Measurements from ENCODE around the gene ATG7. TPM values are rescaled to one million over a fixed set of nuclear protein-coding genes. Genes with fewer than 3 reads are reported as not detected.

Gene ATG7
- total RNA-seq, 4 donors from 2014 or later: 54.8 to 126 (median 100) TPM

- intact Hi-C loops (cut with DNase I; ENCODE audit: low total_unique reads): no loop called here
- Histone ChIP-seq H3K9me3 (no peaks in the 10 kb centered on the region), H3K36me3 (no peaks in the 10 kb centered on the region), H3K4me3 (no peak overlapping the region), H3K27me3 (no peaks in the 10 kb centered on the region), H3K27ac (peak overlapping the region; percentile 20 to 48), H3K4me1 (peaks cover 0 to 10% of the 10 kb centered on the region in 2 donors)
- TF ChIP-seq CTCF (IDR thresholded peaks at IDR 0.05) (no peak), POLR2A (IDR thresholded peaks at IDR 0.05) (no peak)
- no peak for DNase-seq
Measured at GRCh38 chr3:11389386-11390268, 117.4 kb downstream of the ATG7 start.

- no peaks in the 10 kb centered on the region for H3K36me3 ChIP-seq
- H3K4me3 ChIP-seq: no peak overlapping the region
- no peak for DNase-seq
- H3K27me3 ChIP-seq: no peaks in the 10 kb centered on the region
- H3K9me3 ChIP-seq: no peaks in the 10 kb centered on the region
- TF ChIP-seq POLR2A (IDR thresholded peaks at IDR 0.05): no peak
- no peak for TF ChIP-seq CTCF (IDR thresholded peaks at IDR 0.05)
- peaks cover 0 to 8% of the 10 kb centered on the region in 2 donors for H3K4me1 ChIP-seq
- intact Hi-C loops (cut with DNase I; ENCODE audit: low total_unique reads): no loop called here
- peak overlapping the region; percentile 20 to 48 for H3K27ac ChIP-seq
Measured at GRCh38 chr3:11390411-11391131, 118.4 kb downstream of the ATG7 start.

GRCh38 chr3:11391174-11391879 lies 119.1 kb downstream of the ATG7 start:
- Histone ChIP-seq H3K4me3 (no peak overlapping the region), H3K4me1 (peaks cover 0 to under 1% of the 10 kb centered on the region in 2 donors), H3K9me3 (no peaks in the 10 kb centered on the region), H3K27ac (peak overlapping the region; percentile 20 to 35), H3K36me3 (no peaks in the 10 kb centered on the region), H3K27me3 (no peaks in the 10 kb centered on the region)
- no peak for TF ChIP-seq CTCF (IDR thresholded peaks at IDR 0.05)
- no peak for TF ChIP-seq POLR2A (IDR thresholded peaks at IDR 0.05)
- intact Hi-C loops (cut with DNase I; ENCODE audit: low total_unique reads): no loop called here
- no peak for DNase-seq

GRCh38 chr3:11392014-11392859 lies 120.0 kb downstream of the ATG7 start:
- TF ChIP-seq POLR2A (IDR thresholded peaks at IDR 0.05) (no peak), CTCF (IDR thresholded peaks at IDR 0.05) (no peak)
- Histone ChIP-seq H3K27ac (peak overlapping the region in 1 of 2 donors; percentile 35), H3K4me3 (no peak overlapping the region), H3K4me1 (no peaks in the 10 kb centered on the region), H3K9me3 (no peaks in the 10 kb centered on the region), H3K36me3 (no peaks in the 10 kb centered on the region), H3K27me3 (no peaks in the 10 kb centered on the region)
- intact Hi-C loops (cut with DNase I; ENCODE audit: low total_unique reads): no loop called here
- DNase-seq: no peak

Data from uterus (tissue), 4 donors.